ENCODE data around the gene SOX30. TPM values are rescaled to one million over a fixed set of nuclear protein-coding genes. Genes with fewer than 3 reads are reported as not detected.

Gene SOX30
- total and polyA plus RNA-seq, 2 of the 13 experiments (the other 11 are each of a cell fraction or from before 2014, with no cell fraction given): 0.05 TPM; not detected in 1

- FAIRE-seq: no peak
- in situ Hi-C loops (cut with HindIII; ENCODE audit: extremely low pct_ligation_motif_present, low pct_unique_long_range_greater_than_20kb): no loop called here
These were observed 38.6 kb upstream of the SOX30 start for GRCh38 chr5:157690690-157691433.

GRCh38 chr5:157689942-157690689 is 37.9 kb upstream of the SOX30 start:
- Histone ChIP-seq H3K9ac (ENCODE audit: insufficient read depth, low read depth, low read length) (no peak overlapping the region), H3K27me3 (ENCODE audit: control insufficient read depth in 1 of 2, insufficient read depth in 2 of 2, low read length in 2 of 2) (no peaks in the 10 kb centered on the region), H3K27ac (ENCODE audit: extremely low read length, insufficient read depth, low read length) (no peak overlapping the region), H3K36me3 (replicated peaks in 1 of 2; ENCODE audit: control insufficient read depth in 1 of 2, insufficient read depth in 2 of 2, low read length in 2 of 2) (no peaks in the 10 kb centered on the region), H3K4me2 (ENCODE audit: low read depth, low read length) (no peak overlapping the region), H3K79me2 (ENCODE audit: insufficient read depth, low read length) (no peaks in the 10 kb centered on the region), H3K4me1 (ENCODE audit: insufficient read depth, low read length) (peaks cover 17% of the 10 kb centered on the region), H3K4me3 (replicated peaks in 1 of 3; ENCODE audit: insufficient read depth in 1 of 3, low read depth in 2 of 3, low read length in 3 of 3) (no peak overlapping the region), H2AFZ (ENCODE audit: low read length) (no peak overlapping the region), H4K20me1 (ENCODE audit: insufficient read depth, low read length) (no peaks in the 10 kb centered on the region), H3K9me3 (ENCODE audit: low read length) (no peaks in the 10 kb centered on the region)
- in situ Hi-C loops (cut with HindIII; ENCODE audit: extremely low pct_ligation_motif_present, low pct_unique_long_range_greater_than_20kb) (no loop called here), intact Hi-C loops (cut with micrococcal nuclease; ENCODE audit: unreplicated experiment) (no loop called here)
- ChIA-PET CTCF (ENCODE audit: low intra/inter-chr PET ratio, low total read pairs) (no interaction called here), POLR2A (no interaction called here)
- TF ChIP-seq SIX1 (CRISPR knock-in tag; IDR thresholded peaks at IDR 0.05; ENCODE audit: borderline replicate concordance) (0 out of 2 replicates have a peak, but pooled peaks have one; percentile 49), ZNF687 (CRISPR knock-in tag; IDR thresholded peaks at IDR 0.05) (peak; percentile 27; the same call in 1 of the 2 replicates), MYC (CRISPR knock-in tag; IDR thresholded peaks at IDR 0.05; ENCODE audit: borderline replicate concordance) (no peak), ZNF333 (CRISPR knock-in tag; IDR thresholded peaks at IDR 0.05; ENCODE audit: borderline replicate concordance) (no peak), MEF2D (CRISPR knock-in tag; IDR thresholded peaks at IDR 0.05) (no peak)
- whole genome bisulfite sequencing (ENCODE audit: low lambda C conversion rate): 87% methylated on average over 37 of the region's 52 CpGs
- FAIRE-seq: no peak
- ATAC-seq: peak; percentile 79
- BruUV-seq (replicated peaks): no TSS peak
- no peak for DNase-seq (ENCODE audit: low spot score)

More at GRCh38 chr5:157690690-157691433, 38.6 kb upstream of the SOX30 start:
- no TSS peak for BruUV-seq (replicated peaks)
- 85% methylated on average over 30 of the region's 53 CpGs for WGBS (ENCODE audit: low lambda C conversion rate)
- ATAC-seq: no peak
- Histone ChIP-seq H3K9me3 (ENCODE audit: low read length) (no peaks in the 10 kb centered on the region), H2AFZ (ENCODE audit: low read length) (no peak overlapping the region), H3K27me3 (ENCODE audit: control insufficient read depth in 1 of 2, insufficient read depth in 2 of 2, low read length in 2 of 2) (no peaks in the 10 kb centered on the region), H3K79me2 (ENCODE audit: insufficient read depth, low read length) (no peaks in the 10 kb centered on the region), H3K27ac (ENCODE audit: extremely low read length, insufficient read depth, low read length) (no peak overlapping the region), H4K20me1 (ENCODE audit: insufficient read depth, low read length) (no peaks in the 10 kb centered on the region), H3K4me3 (replicated peaks in 1 of 3; ENCODE audit: insufficient read depth in 1 of 3, low read depth in 2 of 3, low read length in 3 of 3) (no peak overlapping the region), H3K36me3 (replicated peaks in 1 of 2; ENCODE audit: control insufficient read depth in 1 of 2, insufficient read depth in 2 of 2, low read length in 2 of 2) (no peaks in the 10 kb centered on the region), H3K4me2 (ENCODE audit: low read depth, low read length) (no peak overlapping the region), H3K9ac (ENCODE audit: insufficient read depth, low read depth, low read length) (no peak overlapping the region), H3K4me1 (ENCODE audit: insufficient read depth, low read length) (peaks cover 24% of the 10 kb centered on the region)
- no peak for DNase-seq (ENCODE audit: low spot score)
- intact Hi-C loops (cut with micrococcal nuclease; ENCODE audit: unreplicated experiment): no loop called here
- POLR2A ChIA-PET: no interaction called here
- CTCF ChIA-PET (ENCODE audit: low intra/inter-chr PET ratio, low total read pairs): no interaction called here
- TF ChIP-seq CBX5 (CRISPR knock-in tag; IDR thresholded peaks at IDR 0.05; ENCODE audit: borderline replicate concordance): no peak
- no peak for TF ChIP-seq ZBTB26 (CRISPR knock-in tag; IDR thresholded peaks at IDR 0.05; ENCODE audit: borderline replicate concordance)
- TF ChIP-seq NFYB (CRISPR knock-in tag; IDR thresholded peaks at IDR 0.05): no peak

Data from HepG2 (cell line).